SK-N-SH (cell line): ENCODE results near the gene PLOD1.

Experiments
- ELF1 ChIP-seq: IDR thresholded peaks from 2 replicates; pipeline ENCODE4 v1.4.0; 2012
- EZH2phosphoT487 ChIP-seq: fragments of 200-600 bp; sonication (generic); IDR thresholded peaks from 2 replicates; pipeline ENCODE4 v1.6.1; 2017; ENCODE audit warnings: low read depth, mixed run types, mild to moderate bottlenecking, antibody characterized with exemption, moderate library complexity, borderline replicate concordance
- GABPA ChIP-seq: IDR thresholded peaks from 2 replicates; pipeline ENCODE4 v1.4.0; 2012; ENCODE audit warnings: low read depth, mild to moderate bottlenecking
- MEF2A ChIP-seq: IDR thresholded peaks from 2 replicates; pipeline ENCODE4 v1.4.0; 2012; ENCODE audit warnings: low read depth, borderline replicate concordance
- NRF1 ChIP-seq: IDR thresholded peaks from 2 replicates; pipeline ENCODE4 v1.6.1; 2012; ENCODE audit warnings: low read depth, mild to moderate bottlenecking, low read length
- SIN3A ChIP-seq: IDR thresholded peaks from 2 replicates; pipeline ENCODE4 v1.6.1; 2012; ENCODE audit warnings: low read depth, mild to moderate bottlenecking, low read length, moderate library complexity, borderline replicate concordance
- TAF1 ChIP-seq: IDR thresholded peaks from 2 replicates; pipeline ENCODE4 v1.6.1; 2012; ENCODE audit warnings: low read depth, mild to moderate bottlenecking, low read length, moderate library complexity, borderline replicate concordance
- TEAD4 ChIP-seq: IDR thresholded peaks from 2 replicates; pipeline ENCODE4 v1.4.0; 2012; ENCODE audit warnings: mild to moderate bottlenecking, borderline replicate concordance; ENCODE audit not compliant: insufficient read depth
- YY1 ChIP-seq: IDR thresholded peaks from 2 replicates; pipeline ENCODE4 v1.4.0; 2012; ENCODE audit warnings: low read depth, mild to moderate bottlenecking
- TF ChIP-seq, protein P1 (sequence below): IDR thresholded peaks from 2 replicates; pipeline ENCODE4 v1.4.0; 2012; ENCODE audit warnings: low read depth
- TF ChIP-seq, protein P2 (sequence below): fragments of 200-600 bp; sonication (generic); IDR thresholded peaks from 2 replicates; pipeline ENCODE4 v1.6.1; 2017; ENCODE audit warnings: antibody characterized with exemption, mild to moderate bottlenecking, moderate library complexity

DNA sequence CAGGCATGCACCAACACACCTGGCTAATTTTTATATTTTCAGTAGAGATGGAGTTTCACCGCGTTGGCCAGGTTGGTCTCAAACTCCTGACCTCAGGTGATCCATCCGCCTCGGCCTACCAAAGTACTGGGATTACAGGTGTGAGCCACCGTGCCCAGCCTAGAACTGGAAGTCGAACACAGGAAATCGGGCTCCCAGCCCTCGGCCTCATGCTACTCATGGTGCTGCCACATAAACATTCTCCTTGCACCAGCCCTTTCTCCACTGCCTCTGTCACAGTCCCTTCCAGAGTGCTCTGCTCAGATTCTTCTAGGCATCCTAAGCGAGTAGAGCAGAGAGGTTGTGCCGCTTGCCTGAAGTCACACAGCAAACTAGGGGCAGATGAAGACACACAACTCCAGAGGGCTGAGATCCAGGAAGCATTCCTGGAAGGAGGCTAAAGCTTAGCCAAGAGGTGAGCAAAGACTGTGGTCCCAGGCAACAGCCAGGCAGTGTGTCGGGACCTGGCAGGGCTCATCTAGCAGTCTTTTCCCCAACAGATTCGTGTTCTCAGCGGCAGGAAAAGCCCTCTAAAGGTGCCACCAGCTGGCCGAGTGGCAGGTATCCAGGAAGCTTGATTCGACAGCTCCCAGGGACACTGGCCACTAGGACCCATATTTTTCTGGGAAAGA, 46.2 kb upstream of the PLOD1 start:
- TF ChIP-seq ELF1 = no peak
- TF ChIP-seq NRF1 = no peak
- TF ChIP-seq, protein P1, sequence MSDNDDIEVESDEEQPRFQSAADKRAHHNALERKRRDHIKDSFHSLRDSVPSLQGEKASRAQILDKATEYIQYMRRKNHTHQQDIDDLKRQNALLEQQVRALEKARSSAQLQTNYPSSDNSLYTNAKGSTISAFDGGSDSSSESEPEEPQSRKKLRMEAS = no peak
- TF ChIP-seq TAF1 = no peak
- no peak for TF ChIP-seq MEF2A
- TF ChIP-seq, protein P2, sequence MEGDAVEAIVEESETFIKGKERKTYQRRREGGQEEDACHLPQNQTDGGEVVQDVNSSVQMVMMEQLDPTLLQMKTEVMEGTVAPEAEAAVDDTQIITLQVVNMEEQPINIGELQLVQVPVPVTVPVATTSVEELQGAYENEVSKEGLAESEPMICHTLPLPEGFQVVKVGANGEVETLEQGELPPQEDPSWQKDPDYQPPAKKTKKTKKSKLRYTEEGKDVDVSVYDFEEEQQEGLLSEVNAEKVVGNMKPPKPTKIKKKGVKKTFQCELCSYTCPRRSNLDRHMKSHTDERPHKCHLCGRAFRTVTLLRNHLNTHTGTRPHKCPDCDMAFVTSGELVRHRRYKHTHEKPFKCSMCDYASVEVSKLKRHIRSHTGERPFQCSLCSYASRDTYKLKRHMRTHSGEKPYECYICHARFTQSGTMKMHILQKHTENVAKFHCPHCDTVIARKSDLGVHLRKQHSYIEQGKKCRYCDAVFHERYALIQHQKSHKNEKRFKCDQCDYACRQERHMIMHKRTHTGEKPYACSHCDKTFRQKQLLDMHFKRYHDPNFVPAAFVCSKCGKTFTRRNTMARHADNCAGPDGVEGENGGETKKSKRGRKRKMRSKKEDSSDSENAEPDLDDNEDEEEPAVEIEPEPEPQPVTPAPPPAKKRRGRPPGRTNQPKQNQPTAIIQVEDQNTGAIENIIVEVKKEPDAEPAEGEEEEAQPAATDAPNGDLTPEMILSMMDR = no peak
- no peak for TF ChIP-seq YY1
- no peak for TF ChIP-seq SIN3A
- no peak for TF ChIP-seq GABPA
- no peak for TF ChIP-seq TEAD4
- no peak for TF ChIP-seq EZH2phosphoT487
